Activated T-helper 1 cell treated with Interleukin-2 at 50 U/mL for 16 hours (primary cell): Measurements from ENCODE around the gene COL15A1.

Source experiments
- DNase-seq: peaks from one replicate; pipeline ENCODE4 v3.0.0-alpha.2; 2020; ENCODE audit warnings: low read depth

COL15A1 gene

DNA sequence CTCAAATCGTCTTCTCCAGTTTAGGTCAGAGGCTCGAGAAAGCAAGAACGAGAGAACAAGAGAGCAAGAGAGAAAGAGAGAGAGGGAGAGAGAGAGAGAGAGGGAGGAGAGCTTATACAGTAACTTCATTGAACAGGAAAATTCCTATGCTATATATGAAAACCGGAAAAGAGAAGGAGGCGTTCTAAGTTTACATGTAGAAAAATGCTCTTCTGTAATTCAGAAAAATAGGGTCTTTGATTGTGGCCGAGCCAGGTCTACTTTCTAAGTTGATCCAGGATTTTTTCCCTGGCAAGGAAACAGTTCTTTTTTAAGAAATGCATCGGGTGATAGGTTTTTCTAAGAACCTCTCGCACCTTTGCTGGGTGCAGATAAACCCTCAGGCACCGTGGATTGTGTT, 29.5 kb downstream of the COL15A1 start:
- DNase-seq, result no peak

DNA sequence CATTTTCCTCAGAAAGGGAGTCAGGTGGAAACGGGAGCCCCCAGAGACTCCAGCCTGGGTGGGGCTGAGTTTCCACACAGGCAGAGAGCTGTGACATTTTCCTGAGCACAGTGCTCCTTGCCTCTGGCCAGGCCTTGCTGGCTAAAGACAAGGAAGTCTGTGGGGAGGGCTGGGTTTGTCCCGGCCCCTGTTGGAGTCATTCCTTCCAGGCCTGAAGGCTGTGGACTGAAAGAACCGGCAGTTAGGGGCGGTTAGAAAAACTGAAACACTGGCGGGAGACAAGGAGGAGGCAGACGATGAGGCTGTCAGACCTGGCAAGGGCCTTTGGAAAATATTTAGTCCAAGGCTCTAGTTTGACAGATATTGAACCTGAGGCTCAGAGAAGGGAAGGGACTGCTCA, 29.9 kb downstream of the COL15A1 start:
- no peak for DNase-seq

- no peak for DNase-seq
These were observed 30.4 kb downstream of the COL15A1 start for GRCh38 chr9:98974106-98974505.

DNA sequence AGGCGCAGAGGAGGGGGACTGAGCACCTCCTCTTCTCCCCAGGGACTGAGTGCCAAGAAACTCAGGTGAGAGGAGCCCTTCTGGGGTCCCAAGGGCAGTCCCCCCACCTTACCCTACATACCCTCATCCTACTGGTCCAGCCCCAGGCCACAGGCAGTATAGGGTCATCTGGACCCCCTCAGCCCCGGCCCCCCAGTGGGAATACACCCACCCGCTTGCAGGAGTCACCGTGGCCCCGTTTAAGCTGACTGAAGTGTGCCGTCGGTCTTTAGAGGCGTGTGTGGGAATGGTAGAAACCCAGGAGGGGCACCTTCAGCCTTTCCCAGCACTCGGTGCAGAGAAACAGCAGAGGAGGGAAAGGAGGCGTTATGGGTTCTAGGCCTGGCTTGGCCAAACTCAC, 30.8 kb downstream of the COL15A1 start:
- no peak for DNase-seq

- peak; percentile 64 for DNase-seq
These were observed 31.4 kb downstream of the COL15A1 start for GRCh38 chr9:98974994-98975712.

DNA sequence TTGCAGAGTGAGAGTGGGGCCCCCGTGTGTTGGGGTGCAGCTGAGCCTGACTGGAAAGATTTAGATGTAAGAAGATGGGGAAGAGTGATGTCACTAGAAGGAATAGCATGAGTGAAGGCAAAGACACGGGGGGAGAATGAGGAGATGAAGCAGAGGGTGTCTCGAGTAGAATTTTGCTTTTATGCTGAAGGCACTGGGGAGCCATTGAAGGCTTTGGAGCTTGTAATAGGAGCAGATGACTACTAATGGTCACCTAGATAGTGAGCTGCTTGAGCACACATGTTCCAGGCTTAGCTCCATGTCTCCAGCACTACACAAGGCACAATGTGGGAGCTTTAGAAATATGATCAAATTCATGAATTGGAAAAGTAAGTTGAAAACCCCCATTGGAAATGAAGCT, 32.1 kb downstream of the COL15A1 start:
- DNase-seq, result no peak

- DNase-seq, result no peak
These were observed 33.6 kb downstream of the COL15A1 start for GRCh38 chr9:98977246-98977714.

- DNase-seq, result no peak
These were observed 34.1 kb downstream of the COL15A1 start for GRCh38 chr9:98977813-98978212.

- DNase-seq, result no peak
These were observed 34.5 kb downstream of the COL15A1 start for GRCh38 chr9:98978231-98978681.

- DNase-seq, result no peak
These were observed 36.6 kb downstream of the COL15A1 start for GRCh38 chr9:98980291-98980690.

- no peak for DNase-seq
These were observed 39.9 kb downstream of the COL15A1 start for GRCh38 chr9:98983295-98984268.

GRCh38 chr9:98985596-98985995, 41.9 kb downstream of the COL15A1 start:
- DNase-seq, result no peak

DNA sequence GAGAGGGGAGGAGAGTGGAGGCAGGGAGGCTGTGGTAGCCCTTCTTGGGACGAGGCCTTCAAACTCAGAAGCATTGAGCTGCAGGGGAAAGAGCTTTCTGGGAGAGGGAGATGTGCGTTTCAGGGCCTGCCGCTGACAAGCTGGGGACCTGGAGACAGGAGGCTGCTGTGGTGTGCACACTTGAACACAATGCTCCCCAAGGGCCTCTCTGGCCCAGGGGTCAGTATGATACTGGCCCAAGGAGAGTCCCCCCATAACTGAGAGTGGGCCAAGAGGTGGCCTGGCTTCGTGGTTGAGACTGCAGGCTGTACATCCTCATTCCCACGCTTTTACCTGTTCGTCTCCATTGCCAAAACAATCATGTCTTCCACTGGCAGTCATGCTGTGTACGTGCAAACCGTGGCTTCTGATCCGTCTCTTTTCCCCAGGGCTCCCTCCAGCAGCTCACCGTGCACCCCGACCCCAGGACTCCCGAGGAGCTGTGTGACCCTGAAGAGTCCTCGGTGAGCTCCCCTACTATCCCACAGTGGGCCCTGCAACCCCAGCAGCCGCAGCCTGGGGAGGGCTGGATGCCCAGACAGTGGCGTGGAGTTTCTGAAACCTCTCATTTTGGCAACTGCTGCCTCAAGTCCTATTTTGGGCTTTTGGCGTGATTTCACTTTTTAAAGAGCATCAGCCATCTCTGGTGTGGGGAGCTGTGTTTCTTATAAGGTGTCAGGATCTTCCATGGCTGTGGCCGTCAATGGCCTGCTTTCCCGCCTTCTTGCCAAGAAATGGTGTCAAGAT, 43.4 kb downstream of the COL15A1 start:
- no peak for DNase-seq

DNA sequence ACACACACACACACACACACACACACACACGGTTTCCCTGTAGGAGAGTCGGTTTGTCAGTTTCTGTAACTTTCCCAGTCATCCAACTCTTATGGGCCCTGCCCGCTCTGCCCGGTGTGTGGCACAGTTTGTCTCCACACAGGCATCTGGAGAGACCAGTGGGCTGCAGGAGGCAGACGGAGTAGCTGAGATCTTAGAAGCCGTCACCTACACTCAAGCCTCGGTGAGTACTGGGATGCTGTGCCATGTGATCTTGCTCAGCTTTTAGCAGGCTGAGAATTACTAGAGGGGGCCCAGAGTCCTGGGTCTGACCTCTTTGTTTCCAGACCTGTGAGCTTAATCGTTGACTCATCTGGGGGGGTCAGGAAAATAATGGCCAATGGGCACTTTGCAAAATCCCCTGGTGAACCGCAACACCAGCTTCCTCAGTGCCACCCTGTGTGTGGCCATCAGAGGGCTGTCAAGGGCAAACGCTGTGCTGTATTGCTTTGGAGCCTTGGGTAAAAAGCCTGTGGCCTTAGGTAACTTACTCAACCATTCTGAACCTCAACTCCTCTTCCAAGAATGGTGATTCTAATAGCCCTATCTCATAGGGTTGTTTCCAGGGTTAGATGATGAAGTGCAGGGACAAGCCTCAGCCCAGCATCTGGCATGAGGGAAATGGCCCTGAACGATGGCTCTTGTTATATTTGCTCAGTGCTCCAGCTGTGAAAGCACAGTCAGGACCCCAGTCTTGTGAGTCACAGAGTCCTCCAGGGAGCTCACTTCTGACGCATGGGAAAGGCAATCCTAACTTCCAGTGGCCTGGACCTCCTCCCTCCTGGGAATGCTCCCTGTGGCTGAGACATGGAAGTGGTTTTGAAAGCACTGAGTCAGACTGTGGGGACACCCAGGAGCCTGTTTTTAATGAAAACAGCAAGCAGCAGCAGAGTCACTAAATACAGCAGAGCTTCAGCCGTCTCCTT, 45.6 kb downstream of the COL15A1 start:
- no peak for DNase-seq

- DNase-seq, result no peak
These were observed 46.6 kb downstream of the COL15A1 start for GRCh38 chr9:98990181-98990870.

DNA sequence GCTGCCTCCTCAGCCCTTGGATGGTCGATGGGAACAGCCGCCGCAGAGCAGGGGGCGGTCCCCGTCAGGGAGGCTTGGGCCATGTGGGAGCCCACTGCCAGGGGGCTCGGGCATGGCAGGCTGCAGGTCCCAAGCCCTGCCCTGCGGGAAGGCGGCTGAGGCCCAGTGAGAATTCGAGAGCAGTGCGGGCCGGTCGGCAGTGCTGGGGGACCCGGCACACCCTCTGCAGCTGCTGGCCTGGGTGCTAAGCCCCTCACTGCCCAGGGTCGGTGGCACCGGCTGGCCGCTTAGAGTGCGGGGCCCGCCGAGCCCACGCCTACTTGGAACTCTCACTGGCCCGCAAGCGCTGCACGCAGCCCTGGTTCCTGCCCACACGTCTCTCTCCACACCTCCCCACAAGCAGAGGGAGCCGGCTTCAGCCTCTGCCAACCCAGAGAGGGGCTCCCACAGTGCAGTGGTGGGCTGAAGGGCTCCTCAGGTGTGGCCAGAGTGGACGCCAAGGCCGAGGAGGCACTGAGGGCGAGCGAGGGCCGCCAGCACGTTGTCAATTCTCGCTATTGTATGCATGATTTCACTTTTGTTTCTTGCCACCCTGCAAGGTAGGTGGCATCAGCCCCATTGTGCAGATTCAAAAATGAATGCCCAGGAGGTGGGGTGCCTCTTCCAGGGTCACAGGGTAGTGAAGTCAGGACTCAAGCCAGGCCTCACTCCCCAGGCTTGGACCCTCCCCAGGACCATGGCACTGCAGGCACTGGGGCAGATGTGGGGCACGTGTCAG, 48.6 kb downstream of the COL15A1 start:
- DNase-seq, result no peak

DNA sequence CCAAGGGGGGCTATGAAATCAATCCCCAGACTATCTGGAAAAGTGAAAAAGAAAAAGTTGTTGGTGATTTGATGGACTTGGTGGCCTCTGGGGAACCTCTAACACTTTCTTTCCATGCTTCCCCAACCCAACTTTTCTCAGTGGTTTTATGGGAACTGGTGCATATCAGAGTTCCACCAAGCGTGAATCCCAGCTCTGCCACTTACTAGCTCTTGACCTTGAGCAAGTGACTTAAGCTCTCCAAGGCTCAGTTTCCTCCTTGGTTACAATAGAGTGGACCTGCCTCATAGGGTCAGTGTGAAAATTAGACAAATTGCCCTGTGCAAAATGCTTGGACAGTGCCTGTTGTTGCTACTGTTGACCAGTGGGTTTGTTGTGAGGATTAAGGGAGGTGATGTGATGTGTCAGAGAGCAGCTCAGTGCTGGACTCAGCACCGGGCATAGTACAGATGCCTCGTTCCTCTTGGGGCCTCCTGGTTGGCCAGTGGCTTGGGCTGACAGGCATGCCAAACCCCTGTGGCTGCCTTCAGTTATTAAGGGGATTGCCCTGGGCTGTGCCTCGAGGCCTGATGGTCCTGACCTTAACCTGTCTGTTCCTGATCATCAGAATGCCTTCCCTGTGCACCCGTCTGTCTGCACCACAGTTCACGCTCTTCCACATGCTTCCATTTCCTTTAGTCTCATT, 49.3 kb downstream of the COL15A1 start:
- no peak for DNase-seq

GRCh38 chr9:98993570-98993945, 49.9 kb downstream of the COL15A1 start:
- no peak for DNase-seq
